ENCODE data around the gene DGCR2.

DNA sequence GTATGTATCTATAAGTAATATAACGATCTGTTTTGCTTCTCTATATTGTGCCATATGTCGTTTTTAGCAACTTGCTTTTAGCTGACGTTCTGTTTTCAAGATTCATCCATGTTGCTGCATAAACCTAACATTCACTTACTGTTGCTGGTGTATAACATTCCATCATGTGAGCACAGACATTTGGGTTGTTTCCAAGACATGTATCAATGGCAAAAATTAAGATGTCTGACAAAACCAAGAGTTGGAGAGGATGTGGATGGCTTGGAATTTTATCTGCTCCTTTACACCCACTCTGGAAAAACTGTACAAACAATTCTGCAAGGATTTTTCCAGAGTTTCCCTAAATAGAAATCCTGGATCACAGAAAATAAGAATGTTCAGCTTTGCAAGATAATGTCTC, 40.9 kb downstream of the DGCR2 start:
- TF ChIP-seq, protein P1, sequence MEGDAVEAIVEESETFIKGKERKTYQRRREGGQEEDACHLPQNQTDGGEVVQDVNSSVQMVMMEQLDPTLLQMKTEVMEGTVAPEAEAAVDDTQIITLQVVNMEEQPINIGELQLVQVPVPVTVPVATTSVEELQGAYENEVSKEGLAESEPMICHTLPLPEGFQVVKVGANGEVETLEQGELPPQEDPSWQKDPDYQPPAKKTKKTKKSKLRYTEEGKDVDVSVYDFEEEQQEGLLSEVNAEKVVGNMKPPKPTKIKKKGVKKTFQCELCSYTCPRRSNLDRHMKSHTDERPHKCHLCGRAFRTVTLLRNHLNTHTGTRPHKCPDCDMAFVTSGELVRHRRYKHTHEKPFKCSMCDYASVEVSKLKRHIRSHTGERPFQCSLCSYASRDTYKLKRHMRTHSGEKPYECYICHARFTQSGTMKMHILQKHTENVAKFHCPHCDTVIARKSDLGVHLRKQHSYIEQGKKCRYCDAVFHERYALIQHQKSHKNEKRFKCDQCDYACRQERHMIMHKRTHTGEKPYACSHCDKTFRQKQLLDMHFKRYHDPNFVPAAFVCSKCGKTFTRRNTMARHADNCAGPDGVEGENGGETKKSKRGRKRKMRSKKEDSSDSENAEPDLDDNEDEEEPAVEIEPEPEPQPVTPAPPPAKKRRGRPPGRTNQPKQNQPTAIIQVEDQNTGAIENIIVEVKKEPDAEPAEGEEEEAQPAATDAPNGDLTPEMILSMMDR (IDR thresholded peaks at IDR 0.05; ENCODE audit: insufficient read depth, low read length), result no peak
- TF ChIP-seq POLR2AphosphoS5 (IDR thresholded peaks at IDR 0.05; ENCODE audit: low read depth) (no peak), SPI1 (IDR thresholded peaks at IDR 0.05; ENCODE audit: borderline replicate concordance, low read depth) (no peak)
- TF ChIP-seq, protein P2, sequence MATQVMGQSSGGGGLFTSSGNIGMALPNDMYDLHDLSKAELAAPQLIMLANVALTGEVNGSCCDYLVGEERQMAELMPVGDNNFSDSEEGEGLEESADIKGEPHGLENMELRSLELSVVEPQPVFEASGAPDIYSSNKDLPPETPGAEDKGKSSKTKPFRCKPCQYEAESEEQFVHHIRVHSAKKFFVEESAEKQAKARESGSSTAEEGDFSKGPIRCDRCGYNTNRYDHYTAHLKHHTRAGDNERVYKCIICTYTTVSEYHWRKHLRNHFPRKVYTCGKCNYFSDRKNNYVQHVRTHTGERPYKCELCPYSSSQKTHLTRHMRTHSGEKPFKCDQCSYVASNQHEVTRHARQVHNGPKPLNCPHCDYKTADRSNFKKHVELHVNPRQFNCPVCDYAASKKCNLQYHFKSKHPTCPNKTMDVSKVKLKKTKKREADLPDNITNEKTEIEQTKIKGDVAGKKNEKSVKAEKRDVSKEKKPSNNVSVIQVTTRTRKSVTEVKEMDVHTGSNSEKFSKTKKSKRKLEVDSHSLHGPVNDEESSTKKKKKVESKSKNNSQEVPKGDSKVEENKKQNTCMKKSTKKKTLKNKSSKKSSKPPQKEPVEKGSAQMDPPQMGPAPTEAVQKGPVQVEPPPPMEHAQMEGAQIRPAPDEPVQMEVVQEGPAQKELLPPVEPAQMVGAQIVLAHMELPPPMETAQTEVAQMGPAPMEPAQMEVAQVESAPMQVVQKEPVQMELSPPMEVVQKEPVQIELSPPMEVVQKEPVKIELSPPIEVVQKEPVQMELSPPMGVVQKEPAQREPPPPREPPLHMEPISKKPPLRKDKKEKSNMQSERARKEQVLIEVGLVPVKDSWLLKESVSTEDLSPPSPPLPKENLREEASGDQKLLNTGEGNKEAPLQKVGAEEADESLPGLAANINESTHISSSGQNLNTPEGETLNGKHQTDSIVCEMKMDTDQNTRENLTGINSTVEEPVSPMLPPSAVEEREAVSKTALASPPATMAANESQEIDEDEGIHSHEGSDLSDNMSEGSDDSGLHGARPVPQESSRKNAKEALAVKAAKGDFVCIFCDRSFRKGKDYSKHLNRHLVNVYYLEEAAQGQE (IDR thresholded peaks at IDR 0.05; ENCODE audit: insufficient replicate concordance, low read depth), result no peak

All from HL-60 (cell line).